Activated CD8-positive, alpha-beta memory T cell treated with anti-CD3 and anti-CD28 coated beads for 36 hours (primary cell): ENCODE measurements around the gene PTPRH. TPM values are rescaled to one million over a fixed set of nuclear protein-coding genes. Genes with fewer than 3 reads are reported as not detected.
"Not testable (repeated sequence)": the region's sequence is repeated elsewhere in the genome, so short reads cannot be mapped to it uniquely, and the experiment has no call there.

Experiments
- CTCF ChIA-PET: fragments of 350-600 bp; sonication (Branson Sonifier 250); formaldehyde crosslinking; loops from one replicate; lab custom pipeline; 2021; ENCODE audit warnings: antibody characterized with exemption; lab: Charles Lee
- POLR2A ChIA-PET: fragments of 350-600 bp; sonication (Branson Sonifier 250); formaldehyde crosslinking; loops from one replicate; lab custom pipeline; 2021; ENCODE audit warnings: antibody characterized with exemption; lab: Charles Lee
- total RNA-seq, 2 experiments: library from RNA; stranded (reverse); gene quantifications; one replicate each; pipeline ENCODE4 v1.2.3, GENCODE V29; 2021

The PTPRH gene
- total RNA-seq, 2 experiments from 2014 or later, result not detected

DNA sequence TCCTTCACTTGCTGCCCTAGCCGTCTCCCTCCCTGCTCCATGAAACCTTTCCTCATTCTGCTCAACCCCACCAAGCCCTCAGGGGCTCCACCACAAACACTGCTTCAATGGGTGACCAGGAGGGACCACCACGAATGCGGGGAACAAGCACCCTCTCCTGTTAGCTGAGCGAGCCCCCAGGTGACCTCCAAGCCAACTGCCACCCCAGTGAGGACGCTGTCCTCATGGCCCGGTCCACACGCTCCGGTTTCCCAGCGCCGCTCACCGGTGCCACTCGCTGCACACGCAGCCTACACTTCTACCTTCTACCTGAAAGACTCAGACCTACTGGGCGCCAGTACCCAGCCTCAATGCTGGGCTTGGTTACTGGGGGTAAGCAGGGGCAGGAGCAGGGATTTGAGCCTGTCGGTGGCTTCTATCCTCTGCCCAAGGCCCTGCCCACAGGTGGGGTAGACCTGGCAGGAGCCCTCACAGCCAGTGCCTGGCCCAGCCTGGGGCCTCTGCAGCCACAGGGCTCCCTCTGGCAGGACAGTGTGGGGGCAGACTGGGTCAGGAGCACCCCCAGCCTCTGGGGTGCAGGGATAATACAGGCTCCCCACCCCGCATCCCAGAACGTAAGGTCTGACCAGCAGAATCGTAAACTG, 20.0 kb upstream of the PTPRH start:
- POLR2A ChIA-PET, result no interaction called here
- CTCF ChIA-PET, result no interaction called here

GRCh38 chr19:55228403-55229031, 19.2 kb upstream of the PTPRH start, which contains the start of gene TMEM86B:
Gene TMEM86B (minus strand): TSS chr19:55228763. CDS start chr19:55228741, 22 bp downstream.
- ChIA-PET POLR2A (no interaction called here), CTCF (no interaction called here)

DNA sequence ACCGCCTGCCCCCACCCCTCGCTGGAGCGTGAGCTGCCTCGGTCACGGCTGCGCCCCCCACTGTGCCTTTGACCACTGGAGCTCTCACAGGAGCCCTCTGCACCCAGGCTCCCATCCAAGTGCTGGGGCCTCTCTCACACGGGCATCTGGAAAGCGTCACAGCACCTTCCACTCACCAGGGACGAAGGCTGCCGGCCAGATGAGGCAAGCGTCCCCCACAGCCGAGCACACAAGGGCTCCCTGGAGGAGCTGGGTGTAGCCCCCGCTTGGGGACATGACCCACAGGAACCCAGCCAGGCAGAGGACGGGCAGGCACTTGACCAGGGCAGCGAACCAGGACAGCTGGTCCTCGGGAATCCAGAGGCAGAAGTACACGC, 18.7 kb upstream of the PTPRH start:
- POLR2A ChIA-PET, result no interaction called here

GRCh38 chr19:55227241-55228014, 18.1 kb upstream of the PTPRH start:
- CTCF ChIA-PET, result no interaction called here
- POLR2A ChIA-PET, result no interaction called here

More for the DNA sequence above, 18.7 kb upstream of the PTPRH start:
- CTCF ChIA-PET, result no interaction called here

DNA sequence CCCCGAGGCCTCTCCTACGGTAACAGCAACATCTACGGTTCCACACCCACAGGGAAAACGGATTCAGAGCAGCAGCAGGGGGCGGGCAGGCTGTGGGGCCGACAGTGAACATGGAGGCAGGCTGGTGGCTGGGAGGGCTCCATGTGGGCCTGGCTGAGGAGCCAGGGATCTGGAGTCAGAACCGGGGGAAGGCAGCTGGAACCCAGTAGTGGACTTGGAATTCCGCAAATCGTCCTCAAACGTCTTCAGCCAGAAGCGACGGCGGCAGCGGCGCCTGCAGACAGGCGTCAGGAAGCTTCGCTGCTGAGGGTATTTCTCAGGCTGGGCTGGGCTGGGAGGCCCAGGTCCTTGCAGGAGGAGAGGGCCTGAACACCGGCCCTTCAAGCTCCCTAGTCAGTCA, 17.5 kb upstream of the PTPRH start:
- POLR2A ChIA-PET, result no interaction called here
- CTCF ChIA-PET, result no interaction called here

- ChIA-PET POLR2A (no interaction called here), CTCF (no interaction called here)
Observed at GRCh38 chr19:55226273-55226672, 17.0 kb upstream of the PTPRH start.

GRCh38 chr19:55225415-55225958, 16.2 kb upstream of the PTPRH start:
- ChIA-PET POLR2A (no interaction called here), CTCF (no interaction called here)

- POLR2A ChIA-PET, CTCF ChIA-PET: not testable (repeated sequence)
Observed at GRCh38 chr19:55224679-55225414, 15.5 kb upstream of the PTPRH start.

DNA sequence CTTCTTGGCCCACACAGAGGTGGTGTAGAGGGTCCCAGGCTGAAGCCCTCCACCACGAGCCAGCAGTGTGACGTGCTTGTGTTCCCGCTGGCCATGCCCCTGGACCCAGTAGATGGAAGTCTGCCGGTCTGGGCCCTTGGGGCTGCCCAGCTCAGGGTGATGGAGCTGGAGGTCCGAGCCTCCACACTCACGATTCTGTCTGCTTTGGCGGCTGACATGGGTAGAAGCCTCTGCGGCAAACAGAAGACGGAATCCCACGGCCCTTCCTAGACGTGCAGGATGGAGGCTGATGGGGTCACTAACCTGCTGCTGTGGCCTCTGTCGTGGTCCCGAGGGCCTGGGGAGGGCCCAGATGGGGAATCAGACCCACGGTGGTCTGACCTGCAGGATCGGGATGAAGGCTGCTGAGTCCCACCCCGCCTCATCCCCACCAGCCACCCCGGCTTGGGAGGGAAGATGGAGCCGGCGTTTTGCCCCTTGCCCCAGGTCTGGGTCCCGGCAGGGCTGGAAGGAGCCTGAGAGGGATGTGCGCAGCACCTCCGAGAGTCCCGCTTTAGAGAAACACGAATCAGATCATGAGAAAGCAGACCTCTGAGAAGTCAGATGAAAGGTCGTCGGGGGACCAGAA, 14.9 kb upstream of the PTPRH start:
- POLR2A ChIA-PET, result no interaction called here
- CTCF ChIA-PET, result no interaction called here

DNA sequence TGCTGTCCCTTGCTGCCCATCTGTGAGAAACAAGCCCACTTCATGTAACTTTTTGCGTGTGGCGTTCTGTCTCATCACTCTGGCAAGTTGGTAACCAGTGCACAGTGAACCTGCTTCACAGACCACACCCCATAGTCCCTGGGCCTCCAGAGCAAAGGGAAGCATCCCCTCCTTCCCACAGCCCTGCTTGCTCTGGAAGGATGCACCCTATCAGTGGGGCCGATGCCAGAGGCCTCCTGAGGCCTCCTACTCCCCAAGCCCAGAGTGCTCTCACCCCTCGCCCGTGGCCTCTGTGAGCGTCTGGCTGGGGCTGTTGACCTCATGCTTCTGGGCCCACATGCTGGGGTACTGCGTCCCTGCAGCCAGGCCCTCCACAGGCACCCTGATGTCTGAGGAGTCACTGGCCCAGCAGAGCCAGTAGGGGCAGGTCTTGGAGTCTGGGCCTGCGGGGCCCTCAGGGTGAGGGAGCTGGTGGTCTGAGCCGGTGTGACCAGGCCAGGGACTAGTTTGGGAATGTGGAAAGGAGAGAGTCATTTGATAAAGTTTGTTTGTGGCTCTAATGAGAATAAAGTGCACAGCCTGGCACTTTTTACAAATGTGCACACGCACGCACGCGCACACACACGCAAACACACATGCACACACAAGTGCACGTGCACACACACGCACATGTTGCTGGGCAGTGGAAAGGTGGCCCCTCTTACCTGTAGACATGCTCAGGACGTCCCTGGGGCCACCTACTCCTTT, 14.2 kb upstream of the PTPRH start:
- ChIA-PET POLR2A (no interaction called here), CTCF (no interaction called here)

DNA sequence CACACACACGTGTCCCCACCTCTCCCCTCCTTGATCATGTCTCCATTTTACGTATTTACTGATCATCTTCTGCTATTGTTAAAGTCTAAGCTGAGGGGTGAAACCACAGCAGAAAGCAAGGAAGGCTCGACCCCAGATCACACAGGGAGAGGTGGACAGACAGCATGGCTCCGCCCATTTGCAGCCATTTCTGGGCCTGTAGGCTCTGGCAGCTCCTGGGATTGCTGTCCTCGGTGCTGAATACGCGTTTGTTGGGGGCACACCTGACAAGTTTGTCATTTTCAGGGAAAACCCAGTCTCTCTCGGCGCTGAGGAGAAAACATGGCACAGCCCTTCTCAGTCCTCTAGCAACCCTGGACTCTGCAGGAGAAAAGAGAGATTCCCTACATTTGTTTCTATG, 11.2 kb upstream of the PTPRH start:
- POLR2A ChIA-PET, result no interaction called here

GRCh38 chr19:55216461-55217198, 7.3 kb upstream of the PTPRH start:
- ChIA-PET POLR2A (no interaction called here), CTCF (no interaction called here)

More for the DNA sequence above, 11.2 kb upstream of the PTPRH start:
- CTCF ChIA-PET, result interaction anchor here (0.6 kb wide), 1 partner anchor 104 kb away, joined by 4 read pairs; no protein-coding TSS in a partner anchor

DNA sequence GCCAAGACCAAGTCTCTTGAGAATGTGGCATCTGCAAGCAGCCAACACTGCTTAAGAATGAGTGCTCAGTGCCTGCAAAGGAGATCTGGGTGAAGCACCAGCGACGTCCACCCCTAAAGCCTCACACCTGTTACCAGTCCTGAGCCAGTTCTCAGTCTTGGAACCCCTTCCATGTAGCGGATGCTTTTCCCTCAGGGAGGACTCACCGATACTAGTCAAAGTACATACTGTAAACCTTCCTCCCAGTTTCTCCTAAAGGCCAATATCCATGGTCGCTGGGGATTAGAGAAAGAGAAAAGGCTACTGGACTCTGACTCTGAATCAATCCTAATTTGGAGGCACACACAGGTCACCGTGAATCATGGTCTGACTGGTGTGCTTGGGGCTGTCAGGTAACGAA, 4.2 kb upstream of the PTPRH start:
- ChIA-PET CTCF (no interaction called here), POLR2A (no interaction called here)

- ChIA-PET CTCF (no interaction called here), POLR2A (no interaction called here)
Observed at GRCh38 chr19:55212447-55212846, 3.1 kb upstream of the PTPRH start.

GRCh38 chr19:55209693-55210472, 582 bp upstream of the PTPRH start:
- ChIA-PET CTCF (no interaction called here), POLR2A (interaction anchor here (0.6 kb wide), 1 partner anchor 240 kb away, joined by 4 read pairs; no protein-coding TSS in a partner anchor)

DNA sequence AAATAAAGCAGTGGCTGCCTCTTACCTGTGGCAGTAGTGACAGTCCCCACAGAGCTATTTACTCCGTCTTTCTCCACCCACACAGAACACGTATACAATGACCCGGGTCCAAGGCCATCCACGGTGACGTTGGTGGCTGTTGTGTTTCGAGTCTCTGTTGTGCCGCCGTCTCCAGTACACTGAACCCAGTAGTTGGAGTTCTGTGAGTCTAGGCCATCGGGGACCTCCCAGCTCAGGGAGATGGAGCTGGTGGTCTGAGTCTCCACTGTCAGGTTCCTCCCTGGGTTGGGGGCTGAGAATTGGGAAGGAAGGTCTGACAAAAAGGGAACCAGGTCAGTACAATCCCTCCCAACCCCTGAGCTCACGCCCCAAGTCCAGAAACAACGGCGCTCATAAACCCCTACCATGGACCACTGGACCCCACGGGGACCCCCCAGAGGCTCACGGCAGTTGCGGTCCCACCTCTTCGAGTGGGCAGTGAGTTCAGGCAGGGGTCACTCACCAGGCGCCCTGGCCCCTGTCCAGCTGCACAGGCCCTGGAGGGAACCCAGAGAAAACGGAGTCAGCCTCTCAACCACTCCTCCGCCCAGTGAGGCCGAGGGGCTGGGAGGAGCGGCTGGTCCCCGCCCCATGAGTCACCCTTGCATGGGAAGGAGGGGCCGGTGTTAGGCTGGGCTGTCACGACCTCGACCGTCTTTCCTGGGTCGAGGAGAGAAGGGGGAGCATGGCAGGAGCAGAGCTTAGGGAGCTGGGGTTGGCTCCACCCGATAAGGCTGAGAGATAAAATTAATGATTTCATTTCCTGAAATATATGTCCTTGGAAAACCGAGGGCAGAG, 2.4 kb downstream of the PTPRH start:
- CTCF ChIA-PET, result no interaction called here
- POLR2A ChIA-PET, result no interaction called here
